Measurements from ENCODE around the gene C10orf90. TPM values are rescaled to one million over a fixed set of nuclear protein-coding genes. Genes with fewer than 3 reads are reported as not detected.

The C10orf90 gene
- total and polyA plus RNA-seq, 2 of the 8 experiments (the other 6 are each of a cell fraction or from before 2014, with no cell fraction given): 0.21 TPM; not detected in 1

DNA sequence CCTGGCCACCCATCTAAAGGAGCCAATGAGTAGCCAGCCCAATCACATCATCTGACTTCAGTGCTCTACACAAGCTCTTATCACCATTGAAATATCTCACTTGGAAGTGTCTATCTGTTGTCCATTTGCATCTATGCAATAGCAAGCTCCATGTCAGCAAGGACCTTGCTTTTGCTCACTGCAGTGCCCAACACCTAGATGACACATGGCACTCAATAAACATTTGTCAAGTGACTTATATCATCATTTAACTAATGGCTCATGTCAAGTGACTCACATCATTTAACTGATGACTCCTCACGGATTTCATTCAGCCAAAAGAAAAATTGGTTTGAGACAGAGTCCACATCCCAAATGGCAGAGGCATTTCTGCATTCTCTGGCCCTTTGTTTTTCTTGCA lies 189.3 kb downstream of the C10orf90 start:
- H4K91ac ChIP-seq (replicated peaks; ENCODE audit: insufficient read length, low read length): no peak overlapping the region
- H4K20me1 ChIP-seq (replicated peaks in 1 of 2; ENCODE audit: control insufficient read depth in 1 of 2, insufficient read depth in 2 of 2, low read length in 2 of 2): no peaks in the 10 kb centered on the region
- H2BK5ac ChIP-seq (ENCODE audit: low read depth, low read length): no peak overlapping the region
- H3K23me2 ChIP-seq (ENCODE audit: low read depth, low read length): no peaks in the 10 kb centered on the region
- no peaks in the 10 kb centered on the region for H3K27me3 ChIP-seq (replicated peaks in 1 of 4; ENCODE audit: control insufficient read depth in 3 of 4, extremely low read depth in 1 of 4, insufficient read depth in 3 of 4, low read length in 3 of 4)
- no peaks in the 10 kb centered on the region for H3K36me3 ChIP-seq (ENCODE audit: control insufficient read depth in 2 of 4, insufficient read depth in 4 of 4, low read length in 3 of 4)
- H3K79me1 ChIP-seq (ENCODE audit: low read depth, low read length): no peaks in the 10 kb centered on the region
- no peak overlapping the region for H3K23ac ChIP-seq (ENCODE audit: insufficient read length)
- no peak overlapping the region for H3K56ac ChIP-seq (replicated peaks; ENCODE audit: insufficient read length, low read depth, low read length)
- FAIRE-seq (no peak), DNase-seq (ENCODE audit: low read depth in 1 of 2, low spot score in 2 of 2) (no peak)
- no peak overlapping the region for H4K5ac ChIP-seq (ENCODE audit: insufficient read length, low read depth, low read length)
- CTCF ChIA-PET (ENCODE audit: partially characterized antibody): interaction anchor here (1.1 to 1.5 kb wide), 2 partner anchors 15 to 22 kb away, joined by 3 to 5 read pairs; no protein-coding TSS in a partner anchor
- no peak overlapping the region for H2BK12ac ChIP-seq (ENCODE audit: low read depth, low read length)
- no peak overlapping the region for H3K4me3 ChIP-seq (ENCODE audit: extremely low read depth in 1 of 4, insufficient read depth in 2 of 4, low read depth in 3 of 4, low read length in 4 of 4)
- H3K4me2 ChIP-seq (ENCODE audit: insufficient read depth in 1 of 2, low read depth in 2 of 2, low read length in 2 of 2): no peak overlapping the region
- no peak overlapping the region for H3K18ac ChIP-seq (ENCODE audit: extremely low read depth, low read length)
- H2BK15ac ChIP-seq (ENCODE audit: low read length): no peak overlapping the region
- 92% methylated on average over 1 of the region's 1 CpG; no CpG with 5 or more reads in 1 of the 2 experiments for WGBS, 2 experiments (ENCODE audit: extremely low coverage in 1 of 2, insufficient coverage in 1 of 2, insufficient read length in 1 of 2, insufficient replicate concordance in 2 of 2, low coverage in 1 of 2, low lambda C conversion rate in 2 of 2, missing lambda C conversion rate in 1 of 2)
- H3K79me2 ChIP-seq (ENCODE audit: control insufficient read depth in 1 of 2, insufficient read depth in 2 of 2, low read length in 2 of 2): no peaks in the 10 kb centered on the region
- no peak overlapping the region for H3K27ac ChIP-seq (ENCODE audit: low read depth, low read length)
- H3K9me3 ChIP-seq (ENCODE audit: insufficient read depth in 2 of 2, low read depth in 1 of 2, low read length in 1 of 2): no peaks in the 10 kb centered on the region
- no peak overlapping the region for H2BK120ac ChIP-seq (replicated peaks; ENCODE audit: low read depth, low read length)
- POLR2A ChIA-PET (ENCODE audit: partially characterized antibody): no interaction called here
- no peak overlapping the region for H3K4ac ChIP-seq (replicated peaks; ENCODE audit: insufficient read length, low read depth, low read length)
- no peak overlapping the region for H3K14ac ChIP-seq (ENCODE audit: insufficient read length)
- no peak overlapping the region for H3K9ac ChIP-seq (replicated peaks in 1 of 4; ENCODE audit: extremely low read depth in 1 of 4, low read depth in 3 of 4, low read length in 3 of 4)
- no peak overlapping the region for H2BK20ac ChIP-seq (ENCODE audit: low read length)
- H3K4me1 ChIP-seq (replicated peaks in 1 of 4; ENCODE audit: control insufficient read depth in 3 of 4, insufficient read depth in 4 of 4, low read length in 3 of 4): no peaks in the 10 kb centered on the region
- no peak overlapping the region for H4K8ac ChIP-seq (ENCODE audit: extremely low read depth, insufficient read depth, low read length)
- no peak overlapping the region for H2AK5ac ChIP-seq (ENCODE audit: low read depth, low read length)
- H2AFZ ChIP-seq (ENCODE audit: low read length): no peak overlapping the region
- TF ChIP-seq, protein P1, sequence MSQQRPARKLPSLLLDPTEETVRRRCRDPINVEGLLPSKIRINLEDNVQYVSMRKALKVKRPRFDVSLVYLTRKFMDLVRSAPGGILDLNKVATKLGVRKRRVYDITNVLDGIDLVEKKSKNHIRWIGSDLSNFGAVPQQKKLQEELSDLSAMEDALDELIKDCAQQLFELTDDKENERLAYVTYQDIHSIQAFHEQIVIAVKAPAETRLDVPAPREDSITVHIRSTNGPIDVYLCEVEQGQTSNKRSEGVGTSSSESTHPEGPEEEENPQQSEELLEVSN (IDR thresholded peaks at IDR 0.05): no peak

Data from H1 (cell line).